H1 (cell line): ENCODE results near the gene UGT1A8. TPM values are rescaled to one million over a fixed set of nuclear protein-coding genes. Genes with fewer than 3 reads are reported as not detected.

ENCODE experiments used
- CTCF ChIA-PET: fragments of 300-600 bp; sonication (Branson Sonifier 250); formaldehyde crosslinking; loops from one replicate; lab custom pipeline; 2021; ENCODE audit not compliant: partially characterized antibody; lab: Charles Lee
- POLR2A ChIA-PET: fragments of 300-600 bp; sonication (Branson Sonifier 250); formaldehyde crosslinking; loops from one replicate; lab custom pipeline; 2021; ENCODE audit warnings: inconsistent platforms; ENCODE audit not compliant: partially characterized antibody; lab: Charles Lee
- DNase-seq, 2 experiments: peaks; one replicate each; pipeline versions ENCODE4 v3.0.0 to v3.0.0-alpha.2; 2010 to 2022; ENCODE audit warnings: low spot score in 2 of 2, low read depth in 1 of 2, mixed read lengths in 1 of 2
- FAIRE-seq: peaks from 2 replicates; lab custom pipeline; 2011; peaks lifted over from hg19 to GRCh38; lab: Jason Lieb, UNC
- H2AFZ ChIP-seq: 2 replicates; pipeline ENCODE4 v1.8.1; 2012; ENCODE audit warnings: low read length, inconsistent platforms
- H2AK5ac ChIP-seq: 2 replicates; pipeline ENCODE4 v1.6.1; 2013; ENCODE audit warnings: low read depth, low read length
- H2BK120ac ChIP-seq: replicated peaks from 2 replicates; pipeline ENCODE3; 2013; ENCODE audit warnings: low read depth, low read length, inconsistent platforms
- H2BK12ac ChIP-seq: 2 replicates; pipeline ENCODE4 v1.6.1; 2013; ENCODE audit warnings: low read depth, low read length
- H2BK15ac ChIP-seq: 2 replicates; pipeline ENCODE4 v1.6.1; 2013; ENCODE audit warnings: low read length
- H2BK20ac ChIP-seq: 2 replicates; pipeline ENCODE4 v1.6.1; 2013; ENCODE audit warnings: low read length
- H2BK5ac ChIP-seq: 2 replicates; pipeline ENCODE4 v1.6.1; 2013; ENCODE audit warnings: low read depth, low read length
- H3K14ac ChIP-seq: 2 replicates; pipeline ENCODE4 v1.6.1; 2013; ENCODE audit warnings: inconsistent platforms; ENCODE audit not compliant: insufficient read length
- H3K18ac ChIP-seq: 2 replicates; pipeline ENCODE4 v1.6.1; 2013; ENCODE audit warnings: low read length; ENCODE audit errors: extremely low read depth
- H3K23ac ChIP-seq: 2 replicates; pipeline ENCODE4 v1.6.1; 2013; ENCODE audit warnings: inconsistent platforms; ENCODE audit not compliant: insufficient read length
- H3K23me2 ChIP-seq: 2 replicates; pipeline ENCODE4 v1.6.1; 2013; ENCODE audit warnings: low read depth, low read length
- H3K27ac ChIP-seq: 2 replicates; pipeline ENCODE4 v1.6.1; 2011; ENCODE audit warnings: low read depth, low read length, inconsistent platforms
- H3K27me3 ChIP-seq, 4 experiments: replicated peaks in 1 of 4; 1 replicate in 1 of 4; 2 replicates in 3 of 4; pipeline versions ENCODE4 v1.6.1 to v1.8.1; 2011 to 2013; ENCODE audit warnings: low read length in 3 of 4, mild to moderate bottlenecking in 3 of 4, inconsistent platforms in 2 of 4, mixed read lengths in 2 of 4, moderate library complexity in 1 of 4; ENCODE audit not compliant: control insufficient read depth in 3 of 4, insufficient read depth in 3 of 4; ENCODE audit errors: extremely low read depth in 1 of 4
- H3K36me3 ChIP-seq, 4 experiments: 2 replicates each; pipeline versions ENCODE4 v1.6.1 to v1.8.1; 2011 to 2013; ENCODE audit warnings: mild to moderate bottlenecking in 4 of 4, low read length in 3 of 4, moderate library complexity in 2 of 4, control low read depth in 1 of 4, inconsistent platforms in 1 of 4; ENCODE audit not compliant: insufficient read depth in 4 of 4, control insufficient read depth in 2 of 4
- H3K4ac ChIP-seq: replicated peaks from 2 replicates; pipeline ENCODE3; 2013; ENCODE audit warnings: low read length, low read depth, mixed read lengths, inconsistent platforms; ENCODE audit not compliant: insufficient read length
- H3K4me1 ChIP-seq, 4 experiments: replicated peaks in 1 of 4; 1 replicate in 1 of 4; 2 replicates in 3 of 4; pipeline versions ENCODE4 v1.6.1 to v1.8.1; 2011 to 2013; ENCODE audit warnings: low read length in 3 of 4, inconsistent platforms in 2 of 4, mixed read lengths in 1 of 4; ENCODE audit not compliant: insufficient read depth in 4 of 4, control insufficient read depth in 3 of 4
- H3K4me2 ChIP-seq, 2 experiments: 2 replicates each; pipeline versions ENCODE4 v1.6.1 to v1.8.1; 2011 to 2013; ENCODE audit warnings: low read depth in 2 of 2, low read length in 2 of 2, control low read depth in 1 of 2, inconsistent platforms in 1 of 2, mild to moderate bottlenecking in 1 of 2; ENCODE audit not compliant: insufficient read depth in 1 of 2
- H3K4me3 ChIP-seq, 4 experiments: fragments of 200-600, 300-600 bp in 1 of 4; sonication (generic), shearing (Covaris generic), sonication (Bioruptor Twin) in 1 of 4; 2 replicates each; pipeline versions ENCODE4 v1.5.1 to v1.8.1; 2011 to 2016; ENCODE audit warnings: low read length in 4 of 4, low read depth in 3 of 4, control low read depth in 2 of 4, inconsistent platforms in 2 of 4, mild to moderate bottlenecking in 2 of 4, mixed read lengths in 1 of 4, moderate library complexity in 1 of 4; ENCODE audit not compliant: insufficient read depth in 2 of 4; ENCODE audit errors: extremely low read depth in 1 of 4
- H3K56ac ChIP-seq: replicated peaks from 2 replicates; pipeline ENCODE3; 2013; ENCODE audit warnings: low read depth, mild to moderate bottlenecking, mixed read lengths, low read length, inconsistent platforms; ENCODE audit not compliant: insufficient read length
- H3K79me1 ChIP-seq: 2 replicates; pipeline ENCODE4 v1.6.1; 2013; ENCODE audit warnings: low read depth, low read length, control low read depth
- H3K79me2 ChIP-seq, 2 experiments: 2 replicates each; pipeline versions ENCODE4 v1.6.1 to v1.8.1; 2012 to 2013; ENCODE audit warnings: low read length in 2 of 2, mild to moderate bottlenecking in 2 of 2, inconsistent platforms in 1 of 2; ENCODE audit not compliant: insufficient read depth in 2 of 2, control insufficient read depth in 1 of 2
- H3K9ac ChIP-seq, 4 experiments: replicated peaks in 1 of 4; 1 replicate in 1 of 4; 2 replicates in 3 of 4; pipeline versions ENCODE4 v1.6.1 to v1.8.1; 2011 to 2013; ENCODE audit warnings: low read depth in 3 of 4, low read length in 3 of 4, control low read depth in 2 of 4, mild to moderate bottlenecking in 2 of 4, moderate library complexity in 2 of 4, inconsistent platforms in 1 of 4; ENCODE audit errors: extremely low read depth in 1 of 4
- H3K9me3 ChIP-seq, 2 experiments: 2 replicates each; pipeline versions ENCODE4 v1.6.1 to v1.8.1; 2012 to 2013; ENCODE audit warnings: mild to moderate bottlenecking in 2 of 2, moderate library complexity in 2 of 2, control low read depth in 1 of 2, inconsistent platforms in 1 of 2, low read depth in 1 of 2, low read length in 1 of 2, mixed read lengths in 1 of 2; ENCODE audit not compliant: insufficient read depth in 2 of 2
- H4K20me1 ChIP-seq, 2 experiments: replicated peaks in 1 of 2; 2 replicates each; pipeline versions ENCODE3 to v1.8.1; 2011 to 2013; ENCODE audit warnings: inconsistent platforms in 2 of 2, low read length in 2 of 2, mild to moderate bottlenecking in 1 of 2; ENCODE audit not compliant: insufficient read depth in 2 of 2, control insufficient read depth in 1 of 2
- H4K5ac ChIP-seq: 2 replicates; pipeline ENCODE4 v1.6.1; 2013; ENCODE audit warnings: low read length, low read depth, mixed read lengths, inconsistent platforms; ENCODE audit not compliant: insufficient read length
- H4K8ac ChIP-seq: 2 replicates; pipeline ENCODE4 v1.8.0; 2013; ENCODE audit warnings: mild to moderate bottlenecking, moderate library complexity, low read length, inconsistent platforms; ENCODE audit not compliant: insufficient read depth; ENCODE audit errors: extremely low read depth
- H4K91ac ChIP-seq: replicated peaks from 2 replicates; pipeline ENCODE3; 2013; ENCODE audit warnings: low read length, mixed read lengths, inconsistent platforms; ENCODE audit not compliant: insufficient read length
- JUND ChIP-seq: IDR thresholded peaks from 2 replicates; pipeline ENCODE4 v1.6.1; 2011; ENCODE audit warnings: mild to moderate bottlenecking, improper control_type of control experiment, low read length
- MAX ChIP-seq: IDR thresholded peaks from 2 replicates; pipeline ENCODE4 v1.6.1; 2012; ENCODE audit warnings: inconsistent platforms
- SRF ChIP-seq: IDR thresholded peaks from 2 replicates; pipeline ENCODE4 v1.6.1; 2011; ENCODE audit warnings: mild to moderate bottlenecking, low read depth, low read length, moderate library complexity
- WGBS, 2 experiments: shearing (Covaris generic) in 1 of 2; methylation state at CpG; one replicate each; pipeline versions ENCODE4 v1.1.6 to v1.1.7; 2013 to 2015; ENCODE audit warnings: low lambda C conversion rate in 2 of 2, mixed read lengths in 2 of 2, inconsistent platforms in 1 of 2, low coverage in 1 of 2, missing lambda C conversion rate in 1 of 2; ENCODE audit not compliant: insufficient replicate concordance in 2 of 2, insufficient coverage in 1 of 2, insufficient read length in 1 of 2; ENCODE audit errors: extremely low coverage in 1 of 2, missing lambda C conversion rate in 1 of 2; 5-methylcytosine and 5-hydroxymethylcytosine counted together
- polyA plus RNA-seq, 7 experiments: library from polyadenylated mRNA; depleted of rRNA in 3 of 7; stranded (reverse) in 5 of 7; unstranded in 2 of 7; fragments of >200 nt in 5 of 7; fragments of 200-250 nt in 2 of 7; gene quantifications; 1 replicate in 5 of 7; 2 replicates in 1 of 7; 4 replicates in 1 of 7; pipeline versions ENCODE4 v1.2.1 to v1.2.3, GENCODE V29; 2011 to 2013; ENCODE audit warnings: missing spikeins in 2 of 7, mixed read lengths in 2 of 7
- total RNA-seq: library from RNA; stranded (reverse); fragmentation: NEBNext Ultra II Directional; extraction: Animal tissue kit (Norgen Biotek cat#: 25700); gene quantifications from 2 replicates; pipeline ENCODE4 v1.2.1, GENCODE V29; 2021

Gene UGT1A8
- total and polyA plus RNA-seq, 2 of the 8 experiments (the other 6 are each of a cell fraction or from before 2014, with no cell fraction given) = not detected

GRCh38 chr2:233822101-233822771 is 204.8 kb downstream of the UGT1A8 start:
- H3K79me2 ChIP-seq = no peaks in the 10 kb centered on the region
- no peak overlapping the region for H2BK15ac ChIP-seq
- H3K9ac ChIP-seq = no peak overlapping the region
- no peak for FAIRE-seq
- ChIA-PET CTCF (interaction anchor here (1.1 to 2.0 kb wide), 3 partner anchors 42 to 374 kb away, joined by 3 to 6 read pairs (median 3); no protein-coding TSS in a partner anchor), POLR2A (no interaction called here)
- H3K56ac ChIP-seq = no peak overlapping the region
- H2AFZ ChIP-seq = no peak overlapping the region
- H4K8ac ChIP-seq = no peak overlapping the region
- 87% methylated on average over 21 of the region's 21 CpGs; no CpG with 5 or more reads in 1 of the 2 experiments for WGBS, 2 experiments
- H3K27me3 ChIP-seq = no peaks in the 10 kb centered on the region
- H3K23me2 ChIP-seq = no peaks in the 10 kb centered on the region
- no peak overlapping the region for H3K27ac ChIP-seq
- no peaks in the 10 kb centered on the region for H3K9me3 ChIP-seq
- H3K4me2 ChIP-seq = no peak overlapping the region
- H2BK20ac ChIP-seq = no peak overlapping the region
- DNase-seq = no peak
- H3K79me1 ChIP-seq = no peaks in the 10 kb centered on the region
- no peaks in the 10 kb centered on the region for H4K20me1 ChIP-seq
- H3K14ac ChIP-seq = no peak overlapping the region
- no peak overlapping the region for H4K5ac ChIP-seq
- H2BK120ac ChIP-seq = no peak overlapping the region
- H3K36me3 ChIP-seq = no peaks in the 10 kb centered on the region
- H2AK5ac ChIP-seq = no peak overlapping the region
- H3K4me1 ChIP-seq = no peaks in the 10 kb centered on the region
- TF ChIP-seq JUND (no peak), SRF (no peak), MAX (no peak)
- no peak overlapping the region for H4K91ac ChIP-seq
- no peak overlapping the region for H2BK5ac ChIP-seq
- no peak overlapping the region for H2BK12ac ChIP-seq
- H3K4me3 ChIP-seq = no peak overlapping the region
- no peak overlapping the region for H3K4ac ChIP-seq
- H3K18ac ChIP-seq = no peak overlapping the region
- no peak overlapping the region for H3K23ac ChIP-seq
